GM12878 (cell line): ENCODE results near the gene PRAC2. TPM values are rescaled to one million over a fixed set of nuclear protein-coding genes. Genes with fewer than 3 reads are reported as not detected.
A peak's percentile ranks its signal among the peaks of the same experiment; 100 is the strongest.

Experiments
- ATAC-seq: fragments of 200-7000 bp; cut with Tn5 transposase; 3 replicates; pipeline ENCODE4 v1.9.1; 2020; ENCODE audit warnings: mild to moderate bottlenecking, moderate library complexity
- BruUV-seq: library from RNA; stranded (reverse); fragments of 400-500 nt; replicated peaks from 2 replicates; lab custom pipeline; 2021; lab: Mats Ljungman, UMichigan
- CTCF ChIA-PET: fragments of 300-600 bp; sonication (Branson Sonifier 250); formaldehyde crosslinking; extraction: SDS; loops from one replicate; lab custom pipeline; 2021; ENCODE audit warnings: inconsistent platforms; lab: Yijun Ruan, JAX
- POLR2A ChIA-PET: fragments of 350-600 bp; formaldehyde crosslinking; extraction: SDS; loops from one replicate; lab custom pipeline; 2021; ENCODE audit warnings: inconsistent platforms; lab: Charles Lee
- RAD21 ChIA-PET: fragments of 300-600 bp; sonication (Branson Sonifier 250); formaldehyde crosslinking; loops from one replicate; lab custom pipeline; 2023; ENCODE audit warnings: antibody characterized with exemption; ENCODE audit not compliant: unreplicated experiment; lab: Charles Lee
- SMC1A ChIA-PET: fragments of 300-600 bp; sonication (Branson Sonifier 250); formaldehyde crosslinking; loops from one replicate; lab custom pipeline; 2023; ENCODE audit not compliant: unreplicated experiment, uncharacterized antibody; lab: Charles Lee
- DNase-seq: peaks from one replicate; pipeline ENCODE4 v3.0.0-alpha.2; 2011; ENCODE audit warnings: low read depth, low spot score
- FAIRE-seq: peaks from 3 replicates; lab custom pipeline; 2011; peaks lifted over from hg19 to GRCh38; lab: Jason Lieb, UNC
- H2AFZ ChIP-seq: 2 replicates; pipeline ENCODE4 v1.6.0; 2011; ENCODE audit warnings: low read depth, low read length, control low read depth; ENCODE audit not compliant: control insufficient read depth
- H3K27ac ChIP-seq: 2 replicates; pipeline ENCODE4 v1.5.1; 2011; ENCODE audit warnings: control low read depth; ENCODE audit not compliant: control insufficient read depth, insufficient read depth
- H3K27me3 ChIP-seq, 2 experiments: replicated peaks in 1 of 2; 2 replicates each; pipeline versions ENCODE4 v1.6.0 to v1.6.1; 2011; ENCODE audit warnings: low read length in 1 of 2; ENCODE audit not compliant: control insufficient read depth in 2 of 2, insufficient read depth in 2 of 2
- H3K36me3 ChIP-seq, 2 experiments: 2 replicates each; pipeline ENCODE4 v1.5.1; 2011; ENCODE audit warnings: low read length in 1 of 2; ENCODE audit not compliant: control insufficient read depth in 2 of 2, insufficient read depth in 2 of 2
- H3K4me1 ChIP-seq: 2 replicates; pipeline ENCODE4 v1.6.1; 2011; ENCODE audit warnings: mild to moderate bottlenecking, low read length, moderate library complexity, mixed read lengths; ENCODE audit not compliant: control insufficient read depth, insufficient read depth
- H3K4me2 ChIP-seq: 2 replicates; pipeline ENCODE4 v1.6.0; 2011; ENCODE audit warnings: control low read depth; ENCODE audit not compliant: control insufficient read depth, insufficient read depth
- H3K4me3 ChIP-seq: fragments of 200-600 bp; sonication (generic); 2 replicates; pipeline ENCODE4 v1.5.1; 2016
- H3K79me2 ChIP-seq: 2 replicates; pipeline ENCODE4 v1.6.0; 2011; ENCODE audit warnings: low read length; ENCODE audit not compliant: control insufficient read depth, insufficient read depth
- H3K9ac ChIP-seq: 2 replicates; pipeline ENCODE4 v1.8.0; 2011; ENCODE audit warnings: low read length, control low read depth, mixed read lengths; ENCODE audit not compliant: control insufficient read depth, insufficient read depth
- H3K9me3 ChIP-seq: replicated peaks from 3 replicates; pipeline ENCODE4 v1.5.1; 2011; ENCODE audit warnings: mild to moderate bottlenecking, low read length; ENCODE audit not compliant: control insufficient read depth, insufficient read depth
- H4K20me1 ChIP-seq: 2 replicates; pipeline ENCODE4 v1.6.0; 2011; ENCODE audit not compliant: control insufficient read depth, insufficient read depth
- BHLHE40 ChIP-seq, 2 experiments: fragments of 450-650 bp in 1 of 2; IDR thresholded peaks; 2 replicates each; pipeline ENCODE4 v1.6.1; 2011 to 2017; ENCODE audit warnings: low read depth in 2 of 2, borderline replicate concordance in 1 of 2, improper control_type of control experiment in 1 of 2, low read length in 1 of 2, mild to moderate bottlenecking in 1 of 2
- BRCA1 ChIP-seq: IDR thresholded peaks from 2 replicates; pipeline ENCODE4 v1.6.1; 2011; ENCODE audit warnings: low read depth, low read length, improper control_type of control experiment
- DPF2 ChIP-seq: fragments of 450-650 bp; IDR thresholded peaks from 2 replicates; pipeline ENCODE4 v1.6.1; 2017; ENCODE audit warnings: mild to moderate bottlenecking
- EZH2 ChIP-seq: IDR thresholded peaks from 2 replicates; pipeline ENCODE4 v1.6.1; 2012; ENCODE audit warnings: low read depth, mild to moderate bottlenecking, control low read depth, inconsistent platforms, low read length, borderline replicate concordance; ENCODE audit not compliant: control insufficient read depth
- KAT2A ChIP-seq: conservative IDR thresholded peaks from 2 replicates; pipeline ENCODE4 v1.6.1; 2011; ENCODE audit warnings: low read depth, low read length; ENCODE audit not compliant: control insufficient read depth
- NFYB ChIP-seq: IDR thresholded peaks from 2 replicates; pipeline ENCODE4 v1.6.1; 2011; ENCODE audit warnings: low read depth, mild to moderate bottlenecking, low read length, improper control_type of control experiment, moderate library complexity; ENCODE audit not compliant: insufficient read depth
- STAT3 ChIP-seq: IDR thresholded peaks from 2 replicates; pipeline ENCODE4 v1.6.1; 2011; ENCODE audit warnings: low read depth, low read length, improper control_type of control experiment
- WGBS: methylation state at CpG from one replicate; pipeline ENCODE4 v1.1.6; 2016; ENCODE audit warnings: low lambda C conversion rate; ENCODE audit not compliant: insufficient replicate concordance, insufficient coverage; ENCODE audit errors: missing lambda C conversion rate; 5-methylcytosine and 5-hydroxymethylcytosine counted together
- in situ Hi-C: fragments of 300-500 bp; cut with MboI; formaldehyde crosslinking; loops from 9 replicates; pipeline ENCODE4 v1.14.3; 2018; ENCODE audit warnings: mixed read lengths
- intact Hi-C: fragments of 100-400 bp; cut with micrococcal nuclease; formaldehyde crosslinking; loops from one replicate; pipeline ENCODE4 v1.14.2; 2022; ENCODE audit not compliant: unreplicated experiment
- polyA plus RNA-seq, 11 experiments: library from polyadenylated mRNA; depleted of rRNA in 4 of 11; unstranded in 6 of 11; stranded (reverse) in 5 of 11; fragments of >200 nt; fragmentation: Nextera tagmentation in 4 of 11; fragmentation: Illumina TruSeq in 1 of 11; extraction: Ambion mirVana in 4 of 11; extraction: Trizol in 1 of 11; gene quantifications; 1 replicate in 1 of 11; 2 replicates in 10 of 11; pipeline versions ENCODE4 v1.2.1 to v1.2.3, GENCODE V29; 2011 to 2016; ENCODE audit warnings: inconsistent platforms in 2 of 11, missing spikeins in 2 of 11, low read depth in 1 of 11
- total RNA-seq, 4 experiments: library from RNA; depleted of rRNA in 3 of 4; stranded (reverse); fragments of >200 nt in 3 of 4; fragmentation: Illumina TruSeq in 1 of 4; extraction: Trizol in 1 of 4; gene quantifications; 2 replicates each; pipeline versions ENCODE4 v1.2.1 to v1.2.3, GENCODE V29; 2013 to 2021

PRAC2 gene
- total and polyA plus RNA-seq, 10 of the 15 experiments (the other 5 are each of a cell fraction or from before 2014, with no cell fraction given) = 0.31 TPM; not detected in 9

DNA sequence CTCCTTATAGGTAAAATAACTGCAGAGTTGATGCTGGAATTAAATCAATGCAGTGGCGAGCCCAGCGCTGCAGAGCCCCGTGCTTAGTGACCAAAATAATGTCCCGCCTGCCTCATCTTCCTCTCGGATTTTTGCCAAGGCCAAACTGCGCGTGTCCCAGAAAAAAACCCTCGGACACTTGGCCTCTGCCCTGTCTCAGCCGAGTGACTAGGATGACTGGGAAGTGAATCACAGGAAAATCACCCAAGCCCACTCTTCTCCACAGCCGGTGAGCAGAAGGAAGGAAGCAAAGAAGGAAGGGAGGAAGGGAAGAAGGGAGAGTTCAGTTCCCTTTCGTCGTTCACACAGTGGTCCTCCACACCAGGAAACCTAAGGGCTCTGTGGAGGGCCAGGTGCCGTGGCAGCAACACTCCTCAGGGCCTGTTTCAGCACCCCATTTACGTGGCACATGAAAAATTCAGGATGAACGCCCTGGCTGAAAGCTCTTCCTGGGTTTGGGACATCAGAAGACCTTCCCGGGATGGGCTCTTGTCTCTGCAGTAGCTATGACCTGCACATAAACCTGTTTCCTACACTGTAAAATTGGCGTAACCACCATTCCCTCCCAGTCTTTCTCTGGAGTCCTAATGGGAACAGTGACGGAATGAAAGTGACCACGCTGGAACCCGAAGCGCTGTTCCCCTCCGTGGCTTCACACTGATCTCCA lies 31.0 kb downstream of the PRAC2 start:
- WGBS = 11% methylated on average over 22 of the region's 22 CpGs
- RAD21 ChIA-PET = no interaction called here
- ATAC-seq = no peak
- TF ChIP-seq NFYB (no peak), EZH2 (0 out of 2 replicates have a peak, but pooled peaks have one; percentile 54)
- TF ChIP-seq, all 136 proteins: peak for 1
- Histone ChIP-seq H3K27me3 (peaks cover 30 to 42% of the 10 kb centered on the region in 2 experiments), H3K4me2 (no peak overlapping the region), H3K27ac (no peak overlapping the region), H3K36me3 (no peaks in the 10 kb centered on the region), H3K4me3 (no peak overlapping the region), H2AFZ (no peak overlapping the region), H3K4me1 (no peaks in the 10 kb centered on the region), H3K9ac (no peak overlapping the region), H4K20me1 (peaks cover 2% of the 10 kb centered on the region; the same call in 1 of the 2 replicates), H3K79me2 (no peaks in the 10 kb centered on the region), H3K9me3 (no peaks in the 10 kb centered on the region)
- ChIA-PET SMC1A (no interaction called here), POLR2A (no interaction called here), CTCF (no interaction called here)
- in situ Hi-C loops (no loop called here), intact Hi-C loops (no loop called here)
- DNase-seq (no peak), FAIRE-seq (no peak)
- BruUV-seq = no TSS peak

- no peak for DNase-seq
- no TSS peak for BruUV-seq
- POLR2A ChIA-PET = no interaction called here
- no peak for FAIRE-seq
- no peaks in the 10 kb centered on the region for H3K36me3 ChIP-seq
- CTCF ChIA-PET = no interaction called here
- H3K79me2 ChIP-seq = no peaks in the 10 kb centered on the region
- H3K4me2 ChIP-seq = no peak overlapping the region
- H4K20me1 ChIP-seq = peaks cover 2% of the 10 kb centered on the region; the same call in 1 of the 2 replicates
- no peaks in the 10 kb centered on the region for H3K4me1 ChIP-seq
- intact Hi-C loops = no loop called here
- no peak overlapping the region for H3K4me3 ChIP-seq
- no peak for ATAC-seq
- no peak overlapping the region for H2AFZ ChIP-seq
- H3K27me3 ChIP-seq = peaks cover 27 to 34% of the 10 kb centered on the region in 2 experiments
- in situ Hi-C loops = no loop called here
- 53% methylated on average over 50 of the region's 52 CpGs for WGBS
- no peaks in the 10 kb centered on the region for H3K9me3 ChIP-seq
- TF ChIP-seq DPF2 (no peak), EZH2 (0 out of 2 replicates have a peak, but pooled peaks have one; percentile 60), BRCA1 (no peak), KAT2A (no peak), BHLHE40 (IDR thresholded peaks at IDR 0.05; ENCODE audit: borderline replicate concordance in 1 of 2, low read depth in 2 of 2, low read length in 1 of 2) (no peak), STAT3 (no peak)
- SMC1A ChIA-PET = no interaction called here
- H3K9ac ChIP-seq = no peak overlapping the region
- RAD21 ChIA-PET = no interaction called here
- H3K27ac ChIP-seq = no peak overlapping the region
Measured at GRCh38 chr17:48754500-48755261, 31.7 kb downstream of the PRAC2 start.
